Measurements from ENCODE around the gene DPH5. TPM values are rescaled to one million over a fixed set of nuclear protein-coding genes. Genes with fewer than 3 reads are reported as not detected.

The DPH5 gene
- total and polyA plus RNA-seq, 2 donors (not counting 3 experiments of a cell fraction or from before 2014, with no cell fraction given), result 37.2 to 43.6 TPM

DNA sequence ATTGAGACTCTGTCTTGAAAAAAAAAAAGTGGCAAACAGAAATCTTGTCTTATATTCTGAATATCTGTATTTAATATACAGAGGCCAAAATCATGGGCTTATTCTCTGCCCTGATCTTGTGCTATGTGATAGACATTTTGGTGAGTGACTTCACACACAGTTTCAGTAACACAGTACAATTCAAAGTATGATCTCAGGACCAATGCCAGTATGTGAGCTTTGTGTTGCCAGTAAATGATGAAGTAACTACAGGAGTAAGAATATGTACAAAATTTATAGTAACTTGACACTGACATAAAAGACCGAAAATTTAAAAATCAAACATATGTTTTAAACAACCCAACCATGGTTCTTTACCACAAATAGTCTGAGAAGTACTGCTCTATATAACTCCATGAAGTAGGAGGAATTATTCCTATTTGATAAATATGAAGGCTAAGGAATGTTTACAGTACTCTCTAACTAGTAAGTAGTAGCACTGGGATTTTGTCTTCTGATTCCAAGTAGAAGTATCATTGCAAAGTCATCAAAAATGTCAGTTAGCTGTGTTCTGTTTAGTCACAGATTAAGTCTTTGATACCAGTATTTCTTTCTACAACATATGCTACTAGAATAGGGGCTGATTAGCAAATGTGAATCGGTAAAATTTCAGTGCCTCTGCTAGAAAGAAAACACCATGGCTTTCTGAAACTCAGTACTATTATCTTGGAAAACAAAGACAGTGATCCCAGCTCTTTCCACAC is 25.3 kb downstream of the DPH5 start:
- no peaks in the 10 kb centered on the region for H3K9me3 ChIP-seq (replicated peaks; ENCODE audit: control insufficient read depth, insufficient read depth, low read length)
- H3K79me2 ChIP-seq (ENCODE audit: control insufficient read depth, insufficient read depth, low read length), result no peaks in the 10 kb centered on the region
- no peak overlapping the region for H3K4me2 ChIP-seq (ENCODE audit: insufficient read depth, low read length)
- DNase-seq (ENCODE audit: low read depth, low spot score), result no peak
- intact Hi-C loops (cut with micrococcal nuclease) (no loop called here), dilution Hi-C loops (cut with MboI; ENCODE audit: extremely low pct_ligation_motif_present, low sequenced_read_pairs) (no loop called here)
- H3K36me3 ChIP-seq (ENCODE audit: control insufficient read depth in 2 of 2, extremely low read depth in 1 of 2, insufficient read depth in 2 of 2, low read length in 2 of 2), result no peaks in the 10 kb centered on the region
- H3K27ac ChIP-seq (ENCODE audit: insufficient read depth, low read depth, low read length), result no peak overlapping the region
- no peaks in the 10 kb centered on the region for H3K9me1 ChIP-seq (replicated peaks; ENCODE audit: control insufficient read depth, extremely low read depth, insufficient read depth, low read length)
- no peak for FAIRE-seq
- no peak overlapping the region for H2AFZ ChIP-seq (ENCODE audit: low read depth, low read length)
- peaks cover 37% of the 10 kb centered on the region for H3K4me1 ChIP-seq (ENCODE audit: control insufficient read depth, extremely low read depth, insufficient read depth, low read length)
- POLR2A ChIA-PET, result interaction anchor here (0.5 kb wide), 1 partner anchor 22 kb away, joined by 3 read pairs; no protein-coding TSS in a partner anchor
- BruUV-seq (replicated peaks), result no TSS peak
- TF ChIP-seq FOS (IDR thresholded peaks at IDR 0.05; ENCODE audit: borderline replicate concordance, insufficient read depth, low read length) (no peak), GATA2 (IDR thresholded peaks at IDR 0.05; ENCODE audit: insufficient read depth, insufficient read length, low read depth, low read length) (no peak), MYC (IDR thresholded peaks at IDR 0.05; ENCODE audit: low read depth, low read length) (no peak), JUN (IDR thresholded peaks at IDR 0.05; ENCODE audit: borderline replicate concordance, insufficient read depth, insufficient read length, low read depth) (no peak), EZH2 (IDR thresholded peaks at IDR 0.05; ENCODE audit: borderline replicate concordance, low read depth, low read length, severe bottlenecking) (no peak), POLR2A (IDR thresholded peaks at IDR 0.05; ENCODE audit: low read depth, low read length) (no peak), POLR2AphosphoS5 (IDR thresholded peaks at IDR 0.05; ENCODE audit: insufficient read depth, low read depth, low read length) (no peak)
- TF ChIP-seq, protein P1, sequence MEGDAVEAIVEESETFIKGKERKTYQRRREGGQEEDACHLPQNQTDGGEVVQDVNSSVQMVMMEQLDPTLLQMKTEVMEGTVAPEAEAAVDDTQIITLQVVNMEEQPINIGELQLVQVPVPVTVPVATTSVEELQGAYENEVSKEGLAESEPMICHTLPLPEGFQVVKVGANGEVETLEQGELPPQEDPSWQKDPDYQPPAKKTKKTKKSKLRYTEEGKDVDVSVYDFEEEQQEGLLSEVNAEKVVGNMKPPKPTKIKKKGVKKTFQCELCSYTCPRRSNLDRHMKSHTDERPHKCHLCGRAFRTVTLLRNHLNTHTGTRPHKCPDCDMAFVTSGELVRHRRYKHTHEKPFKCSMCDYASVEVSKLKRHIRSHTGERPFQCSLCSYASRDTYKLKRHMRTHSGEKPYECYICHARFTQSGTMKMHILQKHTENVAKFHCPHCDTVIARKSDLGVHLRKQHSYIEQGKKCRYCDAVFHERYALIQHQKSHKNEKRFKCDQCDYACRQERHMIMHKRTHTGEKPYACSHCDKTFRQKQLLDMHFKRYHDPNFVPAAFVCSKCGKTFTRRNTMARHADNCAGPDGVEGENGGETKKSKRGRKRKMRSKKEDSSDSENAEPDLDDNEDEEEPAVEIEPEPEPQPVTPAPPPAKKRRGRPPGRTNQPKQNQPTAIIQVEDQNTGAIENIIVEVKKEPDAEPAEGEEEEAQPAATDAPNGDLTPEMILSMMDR (IDR thresholded peaks at IDR 0.05; ENCODE audit: extremely low read depth in 1 of 2, insufficient read depth in 1 of 2, low read depth in 1 of 2, low read length in 2 of 2), result no peak
- TF ChIP-seq, protein P2, sequence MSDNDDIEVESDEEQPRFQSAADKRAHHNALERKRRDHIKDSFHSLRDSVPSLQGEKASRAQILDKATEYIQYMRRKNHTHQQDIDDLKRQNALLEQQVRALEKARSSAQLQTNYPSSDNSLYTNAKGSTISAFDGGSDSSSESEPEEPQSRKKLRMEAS (IDR thresholded peaks at IDR 0.05; ENCODE audit: insufficient read depth, insufficient read length), result no peak
- no peaks in the 10 kb centered on the region for H3K27me3 ChIP-seq (ENCODE audit: control insufficient read depth in 2 of 2, insufficient read depth in 2 of 2, low read length in 2 of 2)
- no peaks in the 10 kb centered on the region for H4K20me1 ChIP-seq (replicated peaks; ENCODE audit: control insufficient read depth, extremely low read depth, insufficient read depth, low read length)
- no peak overlapping the region for H3K4me3 ChIP-seq (replicated peaks in 1 of 3; ENCODE audit: insufficient read depth in 1 of 3, low read depth in 1 of 3, low read length in 3 of 3)
- CTCF ChIA-PET, result interaction anchor here (1.9 kb wide), 1 partner anchor 12 kb away, joined by 6 read pairs; no protein-coding TSS in a partner anchor
- H3K9ac ChIP-seq (replicated peaks; ENCODE audit: extremely low read depth, insufficient read depth, low read length), result no peak overlapping the region

Measured in endothelial cell of umbilical vein (primary cell).